Measurements from ENCODE around the gene NCLN. TPM values are rescaled to one million over a fixed set of nuclear protein-coding genes. Genes with fewer than 3 reads are reported as not detected.

The NCLN gene
- total and polyA plus RNA-seq, 9 of the 15 experiments (the other 6 are each of a cell fraction or from before 2014, with no cell fraction given) = 3.8 to 126 (median 39.6) TPM

GRCh38 chr19:3194106-3195087 lies 8.7 kb downstream of the NCLN start (continued):
- TF ChIP-seq MYNN (IDR thresholded peaks at IDR 0.05) (peak; percentile 67; the same call in 1 of the 2 replicates), MYNN (CRISPR knock-in tag; IDR thresholded peaks at IDR 0.05) (no peak), TEAD4 (IDR thresholded peaks at IDR 0.05; ENCODE audit: low read length) (peak; percentile 87), TEAD4 (CRISPR knock-in tag; IDR thresholded peaks at IDR 0.05; ENCODE audit: borderline replicate concordance) (no peak), FUS (optimal IDR thresholded peaks at IDR 0.05; ENCODE audit: low read depth, low read length) (no peak), ZNF592 (IDR thresholded peaks at IDR 0.05) (peak; percentile 68; the same call in 1 of the 2 replicates), ZNF384 (IDR thresholded peaks at IDR 0.05; ENCODE audit: low read depth, low read length) (peak; percentile 88), MTA2 (IDR thresholded peaks at IDR 0.05; ENCODE audit: low read depth) (peak; percentile 69), ZBTB17 (CRISPR knock-in tag; IDR thresholded peaks at IDR 0.05) (0 out of 2 replicates have a peak, but pooled peaks have one; percentile 21), NFATC3 (IDR thresholded peaks at IDR 0.05) (peak; percentile 81; the same call in 1 of the 2 replicates), CGGBP1 (CRISPR knock-in tag; IDR thresholded peaks at IDR 0.05) (no peak), LCOR (CRISPR knock-in tag; IDR thresholded peaks at IDR 0.05) (peak; percentile 74; the same call in 1 of the 2 replicates), EP400 (IDR thresholded peaks at IDR 0.05) (peak; percentile 50; the same call in 1 of the 2 replicates), KAT7 (CRISPR knock-in tag; IDR thresholded peaks at IDR 0.05; ENCODE audit: borderline replicate concordance) (peak; percentile 84; the same call in 1 of the 2 replicates), CHD1 (IDR thresholded peaks at IDR 0.05; ENCODE audit: low read length) (peak; percentile 33), ZNF699 (CRISPR knock-in tag; IDR thresholded peaks at IDR 0.05; ENCODE audit: insufficient replicate concordance) (no peak), SMARCA5 (IDR thresholded peaks at IDR 0.05) (peak; percentile 54), CBFA2T3 (IDR thresholded peaks at IDR 0.05) (peak; percentile 93), BRD9 (IDR thresholded peaks at IDR 0.05; ENCODE audit: low read depth, partially characterized antibody) (no peak), DPF2 (IDR thresholded peaks at IDR 0.05) (peak; percentile 86)
